ENCODE results near the gene BCKDHB.
"Not testable (repeated sequence)": the region's sequence is repeated elsewhere in the genome, so short reads cannot be mapped to it uniquely, and the experiment has no call there.

DNA sequence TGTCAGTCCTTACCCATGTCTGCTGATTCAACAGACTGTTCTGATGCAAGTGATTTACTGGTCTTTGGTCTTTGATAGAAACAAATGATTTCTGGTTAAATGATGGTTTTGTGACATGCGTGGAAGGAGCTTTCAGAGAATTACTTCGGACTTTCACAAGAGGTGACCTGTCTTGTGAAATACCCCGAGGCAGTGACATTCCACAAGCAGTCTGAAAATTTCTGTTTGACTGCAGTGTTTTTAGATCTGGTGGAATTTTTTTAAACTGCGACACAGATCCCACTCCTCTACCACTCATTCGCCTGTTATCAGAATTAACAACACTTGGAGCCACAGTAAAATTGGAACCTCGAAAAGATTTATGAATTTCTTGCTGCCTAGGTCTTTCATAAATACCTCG lies 38.3 kb upstream of the BCKDHB start:
- TF ChIP-seq CTCF (conservative IDR thresholded peaks at IDR 0.05; ENCODE audit: low read depth in 2 of 2); REST (IDR thresholded peaks at IDR 0.05; ENCODE audit: unreplicated experiment); ZNF462 (CRISPR knock-in tag; IDR thresholded peaks at IDR 0.05); CREB1 (CRISPR knock-in tag; IDR thresholded peaks at IDR 0.05; ENCODE audit: low read depth); EZH2 (IDR thresholded peaks at IDR 0.05; ENCODE audit: low read depth, unreplicated experiment): not testable (repeated sequence)
